Activated T-helper 17 cell treated with anti-CD3 and anti-CD28 coated beads, Interleukin-2, amount 50 U/mL, for 72 hours (primary cell): ENCODE results near the gene PELI2. TPM values are rescaled to one million over a fixed set of nuclear protein-coding genes. Genes with fewer than 3 reads are reported as not detected.
A peak's percentile ranks its signal among the peaks of the same experiment; 100 is the strongest.

Experiments used
- ATAC-seq: fragments of 150-1000 bp; cut with Tn5 transposase; replicated peaks from 2 replicates; pipeline ENCODE4 v1.10.0; 2021; ENCODE audit warnings: mild to moderate bottlenecking, moderate library complexity
- H3K27ac Mint-ChIP-seq: one replicate; pipeline ENCODE4 v1.8.0; 2022; ENCODE audit warnings: mixed read lengths
- H3K27me3 Mint-ChIP-seq: one replicate; pipeline ENCODE4 v1.8.0; 2022; ENCODE audit warnings: mixed read lengths
- H3K36me3 Mint-ChIP-seq: one replicate; pipeline ENCODE4 v1.8.0; 2022; ENCODE audit warnings: low read depth, mild to moderate bottlenecking, mixed read lengths
- H3K4me1 Mint-ChIP-seq: one replicate; pipeline ENCODE4 v1.8.0; 2022; ENCODE audit warnings: mixed read lengths
- H3K4me3 Mint-ChIP-seq: one replicate; pipeline ENCODE4 v1.8.0; 2022; ENCODE audit warnings: mild to moderate bottlenecking, mixed read lengths
- H3K9me3 Mint-ChIP-seq: one replicate; pipeline ENCODE4 v1.8.0; 2022; ENCODE audit warnings: mixed read lengths
- total RNA-seq, 2 donors: library from RNA; stranded (reverse); gene quantifications; one replicate each; pipeline ENCODE4 v1.2.3, GENCODE V29; 2022

PELI2 gene
- total RNA-seq, 2 donors from 2014 or later: 1.0 to 2.3 TPM

- no peaks in the 10 kb centered on the region for H3K36me3 Mint-ChIP-seq
- ATAC-seq: no peak
- peaks cover 5% of the 10 kb centered on the region for H3K27me3 Mint-ChIP-seq
- H3K9me3 Mint-ChIP-seq: no peaks in the 10 kb centered on the region
- H3K27ac Mint-ChIP-seq: no peak overlapping the region
- no peak overlapping the region for H3K4me3 Mint-ChIP-seq
- peaks cover 23% of the 10 kb centered on the region for H3K4me1 Mint-ChIP-seq
These were observed 8.9 kb downstream of the PELI2 start for GRCh38 chr14:56127156-56127555.

- H3K4me3 Mint-ChIP-seq: no peak overlapping the region
- ATAC-seq: no peak
- no peaks in the 10 kb centered on the region for H3K9me3 Mint-ChIP-seq
- H3K36me3 Mint-ChIP-seq: no peaks in the 10 kb centered on the region
- H3K27me3 Mint-ChIP-seq: peaks cover 5% of the 10 kb centered on the region
- no peak overlapping the region for H3K27ac Mint-ChIP-seq
- H3K4me1 Mint-ChIP-seq: peaks cover 27% of the 10 kb centered on the region
These were observed 10.9 kb downstream of the PELI2 start for GRCh38 chr14:56129092-56129491.

- no peak overlapping the region for H3K27ac Mint-ChIP-seq
These were observed 11.7 kb downstream of the PELI2 start for GRCh38 chr14:56129933-56130332.

GRCh38 chr14:56131004-56131864 is 13.0 kb downstream of the PELI2 start:
- Mint-ChIP-seq H3K4me3 (peak overlapping the region; percentile 60), H3K27me3 (no peaks in the 10 kb centered on the region), H3K27ac (peak overlapping the region; percentile 70), H3K36me3 (no peaks in the 10 kb centered on the region), H3K9me3 (no peaks in the 10 kb centered on the region), H3K4me1 (peaks cover 20% of the 10 kb centered on the region)
- ATAC-seq: peak; percentile 80

More at GRCh38 chr14:56129933-56130332, 11.7 kb downstream of the PELI2 start:
- Mint-ChIP-seq H3K9me3 (no peaks in the 10 kb centered on the region), H3K4me1 (peaks cover 22% of the 10 kb centered on the region), H3K27me3 (peaks cover under 1% of the 10 kb centered on the region), H3K36me3 (no peaks in the 10 kb centered on the region), H3K4me3 (no peak overlapping the region)
- no peak for ATAC-seq

GRCh38 chr14:56131865-56132833 is 13.9 kb downstream of the PELI2 start:
- peak; percentile 36 for ATAC-seq
- peak overlapping the region; percentile 60 for H3K4me3 Mint-ChIP-seq
- peak overlapping the region; percentile 70 for H3K27ac Mint-ChIP-seq
- no peaks in the 10 kb centered on the region for H3K9me3 Mint-ChIP-seq
- H3K36me3 Mint-ChIP-seq: no peaks in the 10 kb centered on the region
- H3K27me3 Mint-ChIP-seq: peaks cover 3% of the 10 kb centered on the region
- peaks cover 18% of the 10 kb centered on the region for H3K4me1 Mint-ChIP-seq

- no peaks in the 10 kb centered on the region for H3K9me3 Mint-ChIP-seq
- H3K27ac Mint-ChIP-seq: no peak overlapping the region
- H3K4me3 Mint-ChIP-seq: no peak overlapping the region
- peaks cover 3% of the 10 kb centered on the region for H3K27me3 Mint-ChIP-seq
- no peak for ATAC-seq
- peaks cover 15% of the 10 kb centered on the region for H3K4me1 Mint-ChIP-seq
- no peaks in the 10 kb centered on the region for H3K36me3 Mint-ChIP-seq
These were observed 15.3 kb downstream of the PELI2 start for GRCh38 chr14:56133547-56133946.

- peaks cover 20% of the 10 kb centered on the region for H3K4me1 Mint-ChIP-seq
- no peaks in the 10 kb centered on the region for H3K9me3 Mint-ChIP-seq
- no peak overlapping the region for H3K4me3 Mint-ChIP-seq
- no peak for ATAC-seq
- no peaks in the 10 kb centered on the region for H3K36me3 Mint-ChIP-seq
- peaks cover 6% of the 10 kb centered on the region for H3K27me3 Mint-ChIP-seq
- H3K27ac Mint-ChIP-seq: no peak overlapping the region
These were observed 16.8 kb downstream of the PELI2 start for GRCh38 chr14:56135001-56135400.

GRCh38 chr14:56135668-56136067 is 17.5 kb downstream of the PELI2 start:
- H3K4me3 Mint-ChIP-seq: no peak overlapping the region
- H3K36me3 Mint-ChIP-seq: no peaks in the 10 kb centered on the region
- ATAC-seq: no peak
- peaks cover 20% of the 10 kb centered on the region for H3K4me1 Mint-ChIP-seq
- no peak overlapping the region for H3K27ac Mint-ChIP-seq
- H3K9me3 Mint-ChIP-seq: no peaks in the 10 kb centered on the region
- peaks cover 6% of the 10 kb centered on the region for H3K27me3 Mint-ChIP-seq

- Mint-ChIP-seq H3K4me1 (peaks cover 11% of the 10 kb centered on the region), H3K36me3 (no peaks in the 10 kb centered on the region), H3K4me3 (no peak overlapping the region), H3K27me3 (peaks cover 6% of the 10 kb centered on the region), H3K27ac (no peak overlapping the region), H3K9me3 (no peaks in the 10 kb centered on the region)
- ATAC-seq: peak; percentile 51
These were observed 18.6 kb downstream of the PELI2 start for GRCh38 chr14:56136571-56137452.

GRCh38 chr14:56137453-56137807 is 19.2 kb downstream of the PELI2 start:
- Mint-ChIP-seq H3K4me3 (no peak overlapping the region), H3K9me3 (no peaks in the 10 kb centered on the region), H3K27ac (no peak overlapping the region), H3K36me3 (no peaks in the 10 kb centered on the region), H3K4me1 (peaks cover 8% of the 10 kb centered on the region), H3K27me3 (peaks cover 6% of the 10 kb centered on the region)
- ATAC-seq: no peak

- Mint-ChIP-seq H3K27me3 (peaks cover 6% of the 10 kb centered on the region), H3K9me3 (no peaks in the 10 kb centered on the region), H3K4me1 (peaks cover 7% of the 10 kb centered on the region), H3K36me3 (no peaks in the 10 kb centered on the region), H3K27ac (no peak overlapping the region), H3K4me3 (no peak overlapping the region)
- no peak for ATAC-seq
These were observed 19.6 kb downstream of the PELI2 start for GRCh38 chr14:56137849-56138248.

GRCh38 chr14:56138928-56139327 is 20.7 kb downstream of the PELI2 start:
- H3K9me3 Mint-ChIP-seq: no peaks in the 10 kb centered on the region
- H3K27me3 Mint-ChIP-seq: peaks cover 6% of the 10 kb centered on the region
- H3K36me3 Mint-ChIP-seq: no peaks in the 10 kb centered on the region
- ATAC-seq: no peak
- H3K4me3 Mint-ChIP-seq: no peak overlapping the region
- no peak overlapping the region for H3K27ac Mint-ChIP-seq
- peaks cover 10% of the 10 kb centered on the region for H3K4me1 Mint-ChIP-seq

- Mint-ChIP-seq H3K9me3 (no peaks in the 10 kb centered on the region), H3K4me3 (no peak overlapping the region), H3K27me3 (peaks cover 3% of the 10 kb centered on the region), H3K4me1 (peaks cover 28% of the 10 kb centered on the region), H3K36me3 (no peaks in the 10 kb centered on the region), H3K27ac (no peak overlapping the region)
- no peak for ATAC-seq
These were observed 24.1 kb downstream of the PELI2 start for GRCh38 chr14:56142314-56142713.

GRCh38 chr14:56143025-56143424 is 24.8 kb downstream of the PELI2 start:
- peak; percentile 43 for ATAC-seq
- Mint-ChIP-seq H3K4me1 (peaks cover 35% of the 10 kb centered on the region), H3K4me3 (no peak overlapping the region), H3K27ac (no peak overlapping the region), H3K9me3 (no peaks in the 10 kb centered on the region), H3K27me3 (peaks cover 3% of the 10 kb centered on the region), H3K36me3 (no peaks in the 10 kb centered on the region)
